Panc1 (cell line): Measurements from ENCODE around the gene B4GALNT2. TPM values are rescaled to one million over a fixed set of nuclear protein-coding genes. Genes with fewer than 3 reads are reported as not detected.

Experiments
- ATAC-seq: fragments of 200-7000 bp; cut with Tn5 transposase; 2 replicates; pipeline ENCODE4 v1.9.1; 2020; ENCODE audit warnings: mild to moderate bottlenecking, moderate library complexity
- BruUV-seq: library from RNA; stranded (reverse); fragments of 400-500 nt; replicated peaks from 2 replicates; lab custom pipeline; 2021; lab: Mats Ljungman, UMichigan
- CTCF ChIA-PET: fragments of 300-600 bp; sonication (Branson Sonifier 250); formaldehyde crosslinking; loops from one replicate; lab custom pipeline; 2022; ENCODE audit warnings: antibody characterized with exemption; lab: Charles Lee
- POLR2A ChIA-PET: fragments of 300-600 bp; sonication (Branson Sonifier 250); formaldehyde crosslinking; loops from one replicate; lab custom pipeline; 2022; ENCODE audit warnings: antibody characterized with exemption; lab: Charles Lee
- DNase-seq: peaks from one replicate; pipeline ENCODE4 v3.0.0-alpha.2; 2010; ENCODE audit warnings: low read depth, low spot score
- H3K27ac ChIP-seq: 2 replicates; pipeline ENCODE4 v1.5.1; 2011; ENCODE audit warnings: mild to moderate bottlenecking, low read length, inconsistent platforms
- H3K27me3 ChIP-seq: fragments of 200-500 bp; sonication (Bioruptor generic); 2 replicates; pipeline ENCODE4 v1.6.0; 2014; ENCODE audit warnings: low read length, inconsistent platforms; ENCODE audit not compliant: control insufficient read depth, insufficient read depth
- H3K36me3 ChIP-seq: fragments of 200-500 bp; sonication (Bioruptor generic); 2 replicates; pipeline ENCODE4 v1.5.1; 2014; ENCODE audit warnings: inconsistent platforms, mild to moderate bottlenecking, low read length, moderate library complexity; ENCODE audit not compliant: control insufficient read depth, insufficient read depth
- H3K4me1 ChIP-seq: 2 replicates; pipeline ENCODE4 v1.5.1; 2011; ENCODE audit warnings: inconsistent platforms, mild to moderate bottlenecking, low read length, moderate library complexity; ENCODE audit not compliant: control insufficient read depth, insufficient read depth
- H3K4me3 ChIP-seq, 2 experiments: 2 replicates each; pipeline ENCODE4 v1.5.1; 2011 to 2012; ENCODE audit warnings: low read depth in 2 of 2, low read length in 2 of 2, mild to moderate bottlenecking in 2 of 2, inconsistent platforms in 1 of 2, moderate library complexity in 1 of 2
- H3K9me3 ChIP-seq: fragments of 200-500 bp; sonication (Bioruptor generic); 2 replicates; pipeline ENCODE4 v1.5.1; 2014; ENCODE audit warnings: low read depth, mild to moderate bottlenecking, inconsistent platforms, low read length, moderate library complexity; ENCODE audit not compliant: control insufficient read depth, insufficient read depth
- POLR2AphosphoS5 ChIP-seq: IDR thresholded peaks from 2 replicates; pipeline ENCODE4 v1.6.1; 2012; ENCODE audit warnings: mild to moderate bottlenecking, low read depth, low read length, moderate library complexity
- REST ChIP-seq, 2 experiments: IDR thresholded peaks; 2 replicates each; pipeline ENCODE4 v1.6.1; 2011 to 2012; ENCODE audit warnings: low read depth in 2 of 2, control low read depth in 1 of 2, low read length in 1 of 2, mild to moderate bottlenecking in 1 of 2, moderate library complexity in 1 of 2; ENCODE audit not compliant: insufficient read depth in 1 of 2
- SIN3A ChIP-seq: IDR thresholded peaks from 2 replicates; pipeline ENCODE4 v1.6.1; 2012; ENCODE audit warnings: low read depth, mild to moderate bottlenecking, low read length, moderate library complexity, borderline replicate concordance; ENCODE audit not compliant: insufficient read depth
- TCF7L2 ChIP-seq: IDR thresholded peaks from 2 replicates; pipeline ENCODE4 v1.6.1; 2011; ENCODE audit warnings: mild to moderate bottlenecking, low read depth, low read length, inconsistent platforms
- in situ Hi-C: cut with HindIII; loops from 2 replicates; pipeline ENCODE4 v1.10.0; 2016; ENCODE audit warnings: low sequenced_read_pairs, low pct_unique_long_range_greater_than_20kb
- intact Hi-C: fragments of 100-400 bp; cut with micrococcal nuclease; formaldehyde crosslinking; loops from one replicate; pipeline ENCODE4 v1.10.0; 2022; ENCODE audit not compliant: unreplicated experiment
- total RNA-seq: library from RNA; stranded (reverse); gene quantifications from one replicate; pipeline ENCODE4 v1.2.1, GENCODE V29; 2021; ENCODE audit not compliant: unreplicated experiment
- TF ChIP-seq, protein P1 (sequence below): fragments of 450-650 bp; IDR thresholded peaks from 2 replicates; pipeline ENCODE4 v1.5.1; 2017; ENCODE audit warnings: mild to moderate bottlenecking

B4GALNT2 gene
- total RNA-seq, 1 experiment from 2014 or later: not detected

GRCh38 chr17:49162866-49163265, 30.3 kb downstream of the B4GALNT2 start:
- intact Hi-C loops: no loop called here
- no peaks in the 10 kb centered on the region for H3K4me1 ChIP-seq
- DNase-seq (no peak), ATAC-seq (no peak)
- H3K27me3 ChIP-seq: peaks cover 17% of the 10 kb centered on the region
- H3K36me3 ChIP-seq: no peaks in the 10 kb centered on the region
- H3K27ac ChIP-seq: no peak overlapping the region
- H3K9me3 ChIP-seq: no peaks in the 10 kb centered on the region
- TF ChIP-seq SIN3A (no peak), REST (IDR thresholded peaks at IDR 0.05; ENCODE audit: insufficient read depth in 1 of 2, low read depth in 2 of 2, low read length in 1 of 2) (no peak)
- ChIA-PET POLR2A (interaction anchor here (0.6 kb wide), 1 partner anchor 54 kb away, joined by 3 read pairs; no protein-coding TSS in a partner anchor), CTCF (interaction anchor here (0.6 kb wide), 1 partner anchor 29 kb away, joined by 3 read pairs; no protein-coding TSS in a partner anchor)
- H3K4me3 ChIP-seq: no peak overlapping the region
- in situ Hi-C loops: no loop called here
- no TSS peak for BruUV-seq

GRCh38 chr17:49165143-49165542, 32.6 kb downstream of the B4GALNT2 start:
- Histone ChIP-seq H3K4me3 (no peak overlapping the region), H3K27ac (no peak overlapping the region), H3K27me3 (peaks cover 31% of the 10 kb centered on the region), H3K36me3 (no peaks in the 10 kb centered on the region), H3K9me3 (no peaks in the 10 kb centered on the region; the same call in 1 of the 2 replicates), H3K4me1 (no peaks in the 10 kb centered on the region)
- ChIA-PET CTCF (no interaction called here), POLR2A (no interaction called here)
- ATAC-seq (no peak), DNase-seq (no peak)
- no TSS peak for BruUV-seq
- intact Hi-C loops (no loop called here), in situ Hi-C loops (no loop called here)
- TF ChIP-seq SIN3A: no peak
- no peak for TF ChIP-seq REST (IDR thresholded peaks at IDR 0.05; ENCODE audit: insufficient read depth in 1 of 2, low read depth in 2 of 2, low read length in 1 of 2)
- TF ChIP-seq, protein P1, sequence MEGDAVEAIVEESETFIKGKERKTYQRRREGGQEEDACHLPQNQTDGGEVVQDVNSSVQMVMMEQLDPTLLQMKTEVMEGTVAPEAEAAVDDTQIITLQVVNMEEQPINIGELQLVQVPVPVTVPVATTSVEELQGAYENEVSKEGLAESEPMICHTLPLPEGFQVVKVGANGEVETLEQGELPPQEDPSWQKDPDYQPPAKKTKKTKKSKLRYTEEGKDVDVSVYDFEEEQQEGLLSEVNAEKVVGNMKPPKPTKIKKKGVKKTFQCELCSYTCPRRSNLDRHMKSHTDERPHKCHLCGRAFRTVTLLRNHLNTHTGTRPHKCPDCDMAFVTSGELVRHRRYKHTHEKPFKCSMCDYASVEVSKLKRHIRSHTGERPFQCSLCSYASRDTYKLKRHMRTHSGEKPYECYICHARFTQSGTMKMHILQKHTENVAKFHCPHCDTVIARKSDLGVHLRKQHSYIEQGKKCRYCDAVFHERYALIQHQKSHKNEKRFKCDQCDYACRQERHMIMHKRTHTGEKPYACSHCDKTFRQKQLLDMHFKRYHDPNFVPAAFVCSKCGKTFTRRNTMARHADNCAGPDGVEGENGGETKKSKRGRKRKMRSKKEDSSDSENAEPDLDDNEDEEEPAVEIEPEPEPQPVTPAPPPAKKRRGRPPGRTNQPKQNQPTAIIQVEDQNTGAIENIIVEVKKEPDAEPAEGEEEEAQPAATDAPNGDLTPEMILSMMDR: no peak
- no peak for TF ChIP-seq POLR2AphosphoS5
- no peak for TF ChIP-seq TCF7L2
